Bone marrow (tissue), 2 donors: ENCODE measurements around the gene FRMPD4.
"Not testable (repeated sequence)": the region's sequence is repeated elsewhere in the genome, so short reads cannot be mapped to it uniquely, and the experiment has no call there.

Experiments used
- DNase-seq, 2 donors: peaks; one replicate each; lab custom pipeline; 2025; lab: John Stamatoyannopoulos, UW

The FRMPD4 gene

GRCh38 chrX:12138361-12139313 is at the start of gene FRMPD4:
Gene FRMPD4, plus strand, starts transcription at chrX:12138473. Its CDS starts 499 bp downstream, at chrX:12138972.
- DNase-seq, result no peak

- DNase-seq, result no peak
Measured at GRCh38 chrX:12089740-12090139, 48.5 kb upstream of the FRMPD4 start.

GRCh38 chrX:12113321-12113720 is 25.0 kb upstream of the FRMPD4 start:
- DNase-seq, result no peak

- no peak for DNase-seq
Measured at GRCh38 chrX:12115377-12115776, 22.9 kb upstream of the FRMPD4 start.

GRCh38 chrX:12118134-12118533 is 20.1 kb upstream of the FRMPD4 start:
- no peak for DNase-seq

GRCh38 chrX:12128017-12128416 is 10.3 kb upstream of the FRMPD4 start:
- no peak for DNase-seq

- DNase-seq, result no peak
Measured at GRCh38 chrX:12137951-12138360, 317 bp upstream of the FRMPD4 start.

- DNase-seq, result no peak
Measured at GRCh38 chrX:12139934-12140611, 1.8 kb downstream of the FRMPD4 start.

- DNase-seq, result no peak
Measured at GRCh38 chrX:12141511-12141910, 3.2 kb downstream of the FRMPD4 start.

GRCh38 chrX:12142661-12143060 is 4.4 kb downstream of the FRMPD4 start:
- DNase-seq, result no peak

- no peak for DNase-seq
Measured at GRCh38 chrX:12145402-12145801, 7.1 kb downstream of the FRMPD4 start.

GRCh38 chrX:12149670-12150407 is 11.6 kb downstream of the FRMPD4 start:
- DNase-seq, result no peak

- no peak for DNase-seq
Measured at GRCh38 chrX:12153317-12153716, 15.0 kb downstream of the FRMPD4 start.

- no peak for DNase-seq
Measured at GRCh38 chrX:12153741-12154140, 15.5 kb downstream of the FRMPD4 start.

GRCh38 chrX:12159799-12160198 is 21.5 kb downstream of the FRMPD4 start:
- DNase-seq, result no peak

GRCh38 chrX:12162420-12162819 is 24.1 kb downstream of the FRMPD4 start:
- no peak for DNase-seq

- DNase-seq, result not testable (repeated sequence)
Measured at GRCh38 chrX:12164180-12164579, 25.9 kb downstream of the FRMPD4 start.

GRCh38 chrX:12170755-12171154 is 32.5 kb downstream of the FRMPD4 start:
- DNase-seq, result no peak

GRCh38 chrX:12174358-12174757 is 36.1 kb downstream of the FRMPD4 start:
- no peak for DNase-seq

- no peak for DNase-seq
Measured at GRCh38 chrX:12197030-12197429, 58.8 kb downstream of the FRMPD4 start.

GRCh38 chrX:12206413-12206812 is 68.1 kb downstream of the FRMPD4 start:
- DNase-seq, result no peak

- DNase-seq, result no peak
Measured at GRCh38 chrX:12210196-12210815, 72.0 kb downstream of the FRMPD4 start.
